Cardiac muscle cell (in vitro differentiated cells and primary cell): ENCODE data around the gene TMC5. TPM values are rescaled to one million over a fixed set of nuclear protein-coding genes. Genes with fewer than 3 reads are reported as not detected.
"Not testable (repeated sequence)": the region's sequence is repeated elsewhere in the genome, so short reads cannot be mapped to it uniquely, and the experiment has no call there.

Experiments used
- DNase-seq, 2 donors: peaks; one replicate each; pipeline versions ENCODE4 v3.0.0 to v3.0.0-alpha.2; 2010 to 2017; ENCODE audit warnings: low read depth in 1 of 2, low spot score in 1 of 2
- H3K27ac ChIP-seq: fragments of 200-600 bp; sonication (generic); 2 replicates; pipeline ENCODE4 v1.5.1; 2016
- H3K27me3 ChIP-seq: fragments of 200-600 bp; sonication (generic); 2 replicates; pipeline ENCODE4 v1.6.0; 2016; ENCODE audit warnings: control low read depth
- H3K36me3 ChIP-seq: fragments of 200-600 bp; sonication (generic); 2 replicates; pipeline ENCODE4 v1.5.1; 2016; ENCODE audit warnings: control low read depth
- H3K4me1 ChIP-seq: fragments of 200-600 bp; sonication (generic); 2 replicates; pipeline ENCODE4 v1.8.1; 2017; ENCODE audit warnings: low read depth, mild to moderate bottlenecking, mixed run types
- H3K4me3 ChIP-seq: fragments of 200-600 bp; sonication (generic); 2 replicates; pipeline ENCODE4 v1.5.1; 2016; ENCODE audit warnings: mild to moderate bottlenecking
- H3K9me3 ChIP-seq: fragments of 200-600 bp; sonication (generic); 2 replicates; pipeline ENCODE4 v1.5.1; 2017; ENCODE audit warnings: low read depth, mild to moderate bottlenecking, control low read depth
- CTCF ChIP-seq: IDR thresholded peaks from 2 replicates; pipeline ENCODE4 v1.5.1; 2012; ENCODE audit warnings: low read depth, mild to moderate bottlenecking, low read length
- polyA plus RNA-seq: library from polyadenylated mRNA; unstranded; fragments of >200 nt; fragmentation: Nextera tagmentation; extraction: Ambion mirVana; gene quantifications from 2 replicates; pipeline ENCODE4 v1.2.1, GENCODE V29; 2016
- total RNA-seq: library from RNA; depleted of rRNA; stranded (reverse); fragments of >200 nt; gene quantifications from 2 replicates; pipeline ENCODE4 v1.2.3, GENCODE V29; 2016

The TMC5 gene
- total and polyA plus RNA-seq, 2 experiments from 2014 or later, result 0.21 TPM; not detected in 1

GRCh38 chr16:19396555-19397011, 21.1 kb upstream of the TMC5 start:
- H3K4me1 ChIP-seq, result no peaks in the 10 kb centered on the region
- TF ChIP-seq CTCF, result no peak
- H3K36me3 ChIP-seq, result no peaks in the 10 kb centered on the region
- H3K27me3 ChIP-seq, result no peaks in the 10 kb centered on the region
- no peak overlapping the region for H3K27ac ChIP-seq
- no peaks in the 10 kb centered on the region for H3K9me3 ChIP-seq
- H3K4me3 ChIP-seq, result no peak overlapping the region
- no peak for DNase-seq

GRCh38 chr16:19397373-19397772, 20.3 kb upstream of the TMC5 start:
- not testable (repeated sequence) for DNase-seq, H3K9me3 ChIP-seq, H3K4me1 ChIP-seq, H3K36me3 ChIP-seq, H3K4me3 ChIP-seq, H3K27me3 ChIP-seq, H3K27ac ChIP-seq

- H3K9me3 ChIP-seq, result no peaks in the 10 kb centered on the region
- no peaks in the 10 kb centered on the region for H3K4me1 ChIP-seq
- no peaks in the 10 kb centered on the region for H3K27me3 ChIP-seq
- DNase-seq, result no peak
- no peaks in the 10 kb centered on the region for H3K36me3 ChIP-seq
- no peak overlapping the region for H3K4me3 ChIP-seq
- no peak overlapping the region for H3K27ac ChIP-seq
- TF ChIP-seq CTCF, result no peak
These were observed 17.0 kb upstream of the TMC5 start for GRCh38 chr16:19400711-19401110.

- Histone ChIP-seq H3K27me3 (peaks cover 22% of the 10 kb centered on the region), H3K9me3 (no peaks in the 10 kb centered on the region), H3K36me3 (no peaks in the 10 kb centered on the region), H3K4me3 (no peak overlapping the region), H3K27ac (no peak overlapping the region), H3K4me1 (no peaks in the 10 kb centered on the region)
- TF ChIP-seq CTCF, result no peak
- no peak for DNase-seq
These were observed 10.7 kb upstream of the TMC5 start for GRCh38 chr16:19406891-19407491.

- DNase-seq, result peak; percentile 6 to 64
- H3K4me3 ChIP-seq, result peak overlapping the region; percentile 19
- peak; percentile 19 for TF ChIP-seq CTCF
These were observed 7.1 kb upstream of the TMC5 start for GRCh38 chr16:19410435-19411171.

GRCh38 chr16:19411298-19411697, 6.4 kb upstream of the TMC5 start:
- H3K36me3 ChIP-seq, result no peaks in the 10 kb centered on the region
- TF ChIP-seq CTCF, result no peak
- H3K27ac ChIP-seq, result no peak overlapping the region
- no peaks in the 10 kb centered on the region for H3K9me3 ChIP-seq
- peak overlapping the region; percentile 19 for H3K4me3 ChIP-seq
- no peaks in the 10 kb centered on the region for H3K4me1 ChIP-seq
- no peak for DNase-seq
- peaks cover 33% of the 10 kb centered on the region for H3K27me3 ChIP-seq

More at GRCh38 chr16:19410435-19411171, 7.1 kb upstream of the TMC5 start:
- Histone ChIP-seq H3K4me1 (no peaks in the 10 kb centered on the region), H3K9me3 (no peaks in the 10 kb centered on the region), H3K36me3 (no peaks in the 10 kb centered on the region), H3K27me3 (peaks cover 33% of the 10 kb centered on the region), H3K27ac (no peak overlapping the region)

- not testable (repeated sequence) for DNase-seq, H3K4me3 ChIP-seq, H3K9me3 ChIP-seq, H3K36me3 ChIP-seq, H3K27ac ChIP-seq, H3K4me1 ChIP-seq
- H3K27me3 ChIP-seq, result peaks cover 33% of the 10 kb centered on the region
These were observed 5.6 kb upstream of the TMC5 start for GRCh38 chr16:19412055-19412454.
